Upper lobe of left lung (tissue), 6 donors: ENCODE results near the gene PPM1H. TPM values are rescaled to one million over a fixed set of nuclear protein-coding genes. Genes with fewer than 3 reads are reported as not detected.

ENCODE experiments used
- ATAC-seq, 2 donors: fragments of 200-7000 bp; cut with Tn5 transposase; one replicate each; pipeline ENCODE4 v1.9.1; 2022; ENCODE audit warnings: mild to moderate bottlenecking in 2 of 2, moderate library complexity in 2 of 2; ENCODE audit not compliant: low FRiP score in 2 of 2
- DNase-seq, 2 donors: peaks; one replicate each; pipeline ENCODE4 v3.0.0-alpha.2; 2019 to 2020
- H3K27ac ChIP-seq, 4 donors: fragments of 200-600 bp; sonication (generic); one replicate each; pipeline ENCODE4 v1.5.1; 2016 to 2019
- H3K27me3 ChIP-seq, 4 donors: fragments of 200-600 bp; sonication (generic); one replicate each; pipeline ENCODE4 v1.5.1; 2017 to 2019
- H3K36me3 ChIP-seq, 4 donors: fragments of 200-600 bp; sonication (generic); one replicate each; pipeline ENCODE4 v1.5.1; 2016 to 2019
- H3K4me1 ChIP-seq, 4 donors: fragments of 200-600 bp; sonication (generic); one replicate each; pipeline ENCODE4 v1.5.1; 2018 to 2019
- H3K4me3 ChIP-seq, 4 donors: fragments of 200-600 bp; sonication (generic); one replicate each; pipeline ENCODE4 v1.5.1; 2017 to 2019; ENCODE audit warnings: mild to moderate bottlenecking in 2 of 4, moderate library complexity in 1 of 4
- H3K9me3 ChIP-seq, 4 donors: fragments of 200-600 bp; sonication (generic); one replicate each; pipeline ENCODE4 v1.5.1; 2018 to 2019
- CTCF ChIP-seq, 6 experiments: fragments of 450-650 bp in 4 of 6; fragments of 200-600 bp in 2 of 6; sonication (generic) in 2 of 6; IDR thresholded peaks; one replicate each; pipeline ENCODE4 v1.5.1; 2016 to 2019; ENCODE audit warnings: antibody characterized with exemption in 6 of 6
- EP300 ChIP-seq, 4 donors: sonication (generic); formaldehyde crosslinking; IDR thresholded peaks; one replicate each; pipeline ENCODE4 v1.5.1; 2017; ENCODE audit warnings: antibody characterized with exemption in 4 of 4, control low read depth in 2 of 4
- POLR2A ChIP-seq, 4 donors: fragments of 450-650 bp; IDR thresholded peaks; one replicate each; pipeline ENCODE4 v1.5.1; 2016 to 2017; ENCODE audit warnings: antibody characterized with exemption in 4 of 4, mild to moderate bottlenecking in 2 of 4
- POLR2AphosphoS5 ChIP-seq, 2 donors: sonication (generic); formaldehyde crosslinking; IDR thresholded peaks; one replicate each; pipeline ENCODE4 v1.5.1; 2017; ENCODE audit warnings: antibody characterized with exemption in 2 of 2
- WGBS, 2 donors: methylation state at CpG; one replicate each; pipeline ENCODE4 v1.1.5; 2017 to 2018; 5-methylcytosine and 5-hydroxymethylcytosine counted together
- total RNA-seq, 6 donors: library from RNA; depleted of rRNA in 4 of 6; stranded (reverse); fragments of >200 nt in 4 of 6; gene quantifications; one replicate each; pipeline versions ENCODE4 v1.1.0 to v1.2.1, GENCODE V29; 2016 to 2021
- donor health status: DM: no; HTN: no; CAD: no; lungs with moderate emphysema.
- donor health status: DM: no; HTN: yes; CAD: no; lungs with severe emphysema.

The PPM1H gene
- total RNA-seq, 6 donors from 2014 or later: 4.2 to 14.2 (median 8.4) TPM

GRCh38 chr12:62606654-62607053, 328.3 kb downstream of the PPM1H start:
- Histone ChIP-seq H3K9me3 (no peaks in the 10 kb centered on the region), H3K4me3 (no peak overlapping the region), H3K27me3 (no peaks in the 10 kb centered on the region), H3K27ac (no peak overlapping the region), H3K4me1 (peaks cover 20 to 29% (median 24%) of the 10 kb centered on the region in 4 donors), H3K36me3 (peaks cover 0 to 3% (median 0%) of the 10 kb centered on the region in 4 donors)
- WGBS, 2 donors: 90 to 100% methylated on average over 1 of the region's 1 CpG
- DNase-seq (no peak), ATAC-seq (no peak)
- TF ChIP-seq POLR2AphosphoS5 (IDR thresholded peaks at IDR 0.05) (no peak), POLR2A (IDR thresholded peaks at IDR 0.05) (no peak), CTCF (IDR thresholded peaks at IDR 0.05) (no peak), EP300 (IDR thresholded peaks at IDR 0.05) (no peak)

GRCh38 chr12:62605981-62606380, 329.0 kb downstream of the PPM1H start:
- WGBS, 2 donors: 91 to 95% methylated on average over 2 of the region's 2 CpGs
- Histone ChIP-seq H3K27me3 (no peaks in the 10 kb centered on the region), H3K36me3 (peaks cover 0 to 3% (median 0%) of the 10 kb centered on the region in 4 donors), H3K9me3 (no peaks in the 10 kb centered on the region), H3K27ac (no peak overlapping the region), H3K4me3 (no peak overlapping the region), H3K4me1 (peaks cover 22 to 31% (median 25%) of the 10 kb centered on the region in 4 donors)
- DNase-seq (no peak), ATAC-seq (no peak)
- TF ChIP-seq POLR2A (IDR thresholded peaks at IDR 0.05) (no peak), POLR2AphosphoS5 (IDR thresholded peaks at IDR 0.05) (no peak), EP300 (IDR thresholded peaks at IDR 0.05) (no peak), CTCF (IDR thresholded peaks at IDR 0.05) (no peak)

DNA sequence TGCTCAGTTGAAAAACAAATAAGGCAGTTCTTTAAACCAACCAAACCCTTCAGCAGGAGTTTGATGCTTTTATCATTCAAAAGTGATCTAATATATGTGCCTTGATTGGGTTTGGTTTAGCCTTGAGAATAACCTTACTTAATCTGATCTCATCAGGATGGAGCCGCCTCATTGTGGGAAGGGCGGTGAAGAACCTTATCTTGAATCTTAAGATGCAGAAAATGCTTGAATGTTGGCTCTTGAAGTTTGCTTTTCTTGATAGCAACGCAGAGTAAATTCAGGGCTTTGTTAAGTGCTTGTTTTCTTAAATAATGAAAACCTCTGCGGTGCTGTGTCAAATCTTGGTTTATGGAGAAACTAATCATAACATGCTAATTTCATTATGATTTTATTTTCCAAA, 330.1 kb downstream of the PPM1H start:
- Histone ChIP-seq H3K27ac (peak overlapping the region in 2 of 4 donors; percentile 95 to 100), H3K36me3 (peaks cover 0 to 3% (median 0%) of the 10 kb centered on the region in 4 donors), H3K4me3 (peak overlapping the region; percentile 66 to 92 (median 66)), H3K4me1 (peaks cover 22 to 31% (median 25%) of the 10 kb centered on the region in 4 donors), H3K27me3 (no peaks in the 10 kb centered on the region), H3K9me3 (no peaks in the 10 kb centered on the region)
- 16 to 27% methylated on average over 4 of the region's 4 CpGs for WGBS, 2 donors
- DNase-seq (no peak), ATAC-seq (no peak)
- TF ChIP-seq EP300 (IDR thresholded peaks at IDR 0.05): no peak
- TF ChIP-seq POLR2A (IDR thresholded peaks at IDR 0.05): no peak

- H3K27me3 ChIP-seq: no peaks in the 10 kb centered on the region
- no peaks in the 10 kb centered on the region for H3K9me3 ChIP-seq
- peaks cover 22 to 31% (median 25%) of the 10 kb centered on the region in 4 donors for H3K4me1 ChIP-seq
- WGBS, 2 donors: 21 to 32% methylated on average over 1 of the region's 1 CpG
- H3K36me3 ChIP-seq: peaks cover 0 to 3% (median 0%) of the 10 kb centered on the region in 4 donors
- no peak for DNase-seq
- ATAC-seq: no peak
- H3K4me3 ChIP-seq: peak overlapping the region; percentile 66 to 92 (median 66)
- peak overlapping the region in 3 of 4 donors; percentile 95 to 100 (median 100) for H3K27ac ChIP-seq
- TF ChIP-seq CTCF (IDR thresholded peaks at IDR 0.05) (no peak), EP300 (IDR thresholded peaks at IDR 0.05) (no peak), POLR2AphosphoS5 (IDR thresholded peaks at IDR 0.05) (no peak), POLR2A (IDR thresholded peaks at IDR 0.05) (no peak)
Measured at GRCh38 chr12:62604373-62604772, 330.6 kb downstream of the PPM1H start.

GRCh38 chr12:62603811-62604098, 331.2 kb downstream of the PPM1H start:
- Histone ChIP-seq H3K36me3 (peaks cover 0 to 2% (median 0%) of the 10 kb centered on the region in 4 donors), H3K27me3 (no peaks in the 10 kb centered on the region), H3K4me1 (peaks cover 22 to 31% (median 25%) of the 10 kb centered on the region in 4 donors), H3K27ac (peak overlapping the region; percentile 95 to 100 (median 98)), H3K9me3 (no peaks in the 10 kb centered on the region), H3K4me3 (peak overlapping the region; percentile 66 to 92 (median 66))
- TF ChIP-seq POLR2AphosphoS5 (IDR thresholded peaks at IDR 0.05) (no peak), CTCF (IDR thresholded peaks at IDR 0.05) (no peak), POLR2A (IDR thresholded peaks at IDR 0.05) (no peak), EP300 (IDR thresholded peaks at IDR 0.05) (no peak)
- 0% methylated on average over 14 of the region's 14 CpGs for WGBS, 2 donors
- ATAC-seq: no peak
- peak in 1 of 2 donors; percentile 90 for DNase-seq
